ENCODE results near the gene CBLL1. TPM values are rescaled to one million over a fixed set of nuclear protein-coding genes. Genes with fewer than 3 reads are reported as not detected.

CBLL1 gene
- total RNA-seq, 1 donor: 100 TPM

DNA sequence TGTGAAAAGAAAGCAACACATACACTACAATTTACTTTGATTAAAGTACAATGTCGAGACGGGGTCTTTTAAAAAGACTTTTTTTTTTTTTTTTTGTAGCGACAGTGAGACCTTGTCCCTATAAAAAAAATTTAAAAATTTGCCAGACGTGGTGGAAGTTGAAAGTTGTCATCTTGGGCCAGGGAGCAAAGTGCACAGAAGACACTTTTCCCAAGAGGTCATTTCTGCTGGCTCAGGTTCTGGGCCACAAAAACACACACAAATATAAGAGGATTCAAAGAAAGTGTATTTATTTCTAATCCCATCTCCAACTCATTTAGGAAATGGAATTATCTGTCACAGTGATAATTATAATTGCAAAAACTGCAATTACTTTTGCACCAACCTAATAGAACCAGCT is 34.3 kb downstream of the CBLL1 start:
- Histone ChIP-seq H3K4me3 (ENCODE audit: low read length) (no peak overlapping the region), H3K27me3 (ENCODE audit: insufficient read depth, low read length) (no peaks in the 10 kb centered on the region), H3K9me3 (ENCODE audit: low read depth, low read length) (no peaks in the 10 kb centered on the region), H3K4me1 (ENCODE audit: insufficient read depth, low read length) (no peaks in the 10 kb centered on the region)

DNA sequence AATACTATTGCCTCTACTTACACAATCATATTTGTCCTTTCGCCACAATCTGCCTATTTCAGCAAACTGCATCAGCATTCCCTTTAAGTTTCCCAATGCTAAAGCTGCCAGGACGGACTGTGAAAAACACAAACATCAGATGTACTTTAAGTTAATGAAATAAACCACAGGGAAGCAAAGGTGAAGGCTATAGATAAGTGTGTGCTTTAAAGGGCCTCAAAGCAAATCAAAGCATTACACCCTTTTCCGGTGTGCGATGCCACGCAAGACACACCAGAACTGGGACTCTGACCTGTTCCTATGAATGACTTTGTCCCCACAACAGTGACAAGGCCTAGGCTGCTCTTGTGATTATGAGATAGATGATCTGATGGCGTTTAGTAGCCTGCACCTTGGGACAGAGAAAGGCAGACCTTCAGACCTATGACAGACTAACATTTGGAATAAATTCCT is 35.7 kb downstream of the CBLL1 start:
- H3K4me3 ChIP-seq (ENCODE audit: low read length): no peak overlapping the region
- H3K4me1 ChIP-seq (ENCODE audit: insufficient read depth, low read length): no peaks in the 10 kb centered on the region
- H3K27me3 ChIP-seq (ENCODE audit: insufficient read depth, low read length): no peaks in the 10 kb centered on the region
- no peaks in the 10 kb centered on the region for H3K9me3 ChIP-seq (ENCODE audit: low read depth, low read length)

DNA sequence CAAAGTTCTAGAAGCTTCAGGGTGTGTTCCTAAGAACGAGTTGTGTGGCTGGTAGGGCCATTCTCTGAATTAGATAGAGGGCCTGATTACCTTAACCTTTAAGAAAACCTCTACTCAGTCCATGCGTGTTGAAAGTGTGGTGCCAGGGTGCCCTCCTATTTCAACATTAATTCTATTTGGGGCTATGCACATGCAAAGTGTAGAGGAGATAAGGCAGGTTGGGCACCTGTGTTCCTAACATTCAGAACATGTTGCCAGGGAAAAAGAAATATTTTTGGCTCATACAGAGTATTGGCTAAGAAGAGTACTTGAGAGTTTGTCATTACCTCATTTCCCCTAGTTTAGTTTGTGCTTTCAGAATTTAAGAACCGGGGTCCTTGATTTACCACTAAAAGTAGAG is 38.4 kb downstream of the CBLL1 start:
- no peak overlapping the region for H3K4me3 ChIP-seq (ENCODE audit: low read length)

DNA sequence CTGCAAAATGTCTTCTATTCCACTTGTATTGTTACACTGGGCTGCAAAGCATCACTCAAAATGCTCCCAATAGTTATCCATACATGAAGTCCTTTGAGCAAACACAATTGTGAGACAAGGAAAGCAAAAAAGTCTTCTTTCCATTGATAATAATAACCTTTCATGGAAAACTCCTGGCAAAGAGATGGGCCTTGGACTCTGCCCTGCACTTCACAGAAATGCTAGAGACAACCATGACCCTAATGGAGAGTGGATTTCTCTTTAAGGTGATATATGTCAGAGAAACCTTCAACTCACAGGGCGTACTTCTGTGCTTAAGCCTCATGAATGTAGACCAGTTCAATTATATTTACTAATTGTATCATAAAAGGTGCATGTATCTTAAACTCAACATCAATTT is 39.7 kb downstream of the CBLL1 start:
- H3K4me3 ChIP-seq (ENCODE audit: low read length): no peak overlapping the region
- no peaks in the 10 kb centered on the region for H3K27me3 ChIP-seq (ENCODE audit: insufficient read depth, low read length)
- H3K9me3 ChIP-seq (ENCODE audit: low read depth, low read length): no peaks in the 10 kb centered on the region
- H3K4me1 ChIP-seq (ENCODE audit: insufficient read depth, low read length): no peaks in the 10 kb centered on the region

More for the DNA sequence above, 38.4 kb downstream of the CBLL1 start:
- Histone ChIP-seq H3K27me3 (ENCODE audit: insufficient read depth, low read length) (no peaks in the 10 kb centered on the region), H3K4me1 (ENCODE audit: insufficient read depth, low read length) (no peaks in the 10 kb centered on the region), H3K9me3 (ENCODE audit: low read depth, low read length) (no peaks in the 10 kb centered on the region)

DNA sequence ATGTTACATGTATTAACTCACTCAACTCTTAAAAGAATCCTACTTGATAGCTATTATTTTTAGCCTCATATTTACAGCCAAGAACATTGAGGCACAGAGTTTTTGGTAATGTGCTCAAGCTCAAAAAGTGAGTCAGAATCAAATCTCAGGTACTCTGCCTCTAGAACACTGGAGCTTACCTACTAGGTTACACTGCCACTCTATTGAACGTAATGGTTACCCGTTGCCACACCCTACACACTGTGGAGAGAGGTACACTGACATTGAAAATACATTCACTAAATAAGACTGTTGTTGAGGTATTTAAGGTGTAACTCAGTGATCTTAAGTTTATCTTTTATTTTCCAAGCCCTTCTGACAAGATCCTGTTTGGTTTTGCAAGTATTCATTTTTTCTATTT is 41.2 kb downstream of the CBLL1 start:
- no peaks in the 10 kb centered on the region for H3K4me1 ChIP-seq (ENCODE audit: insufficient read depth, low read length)
- no peak overlapping the region for H3K4me3 ChIP-seq (ENCODE audit: low read length)
- no peaks in the 10 kb centered on the region for H3K27me3 ChIP-seq (ENCODE audit: insufficient read depth, low read length)
- H3K9me3 ChIP-seq (ENCODE audit: low read depth, low read length): no peaks in the 10 kb centered on the region

DNA sequence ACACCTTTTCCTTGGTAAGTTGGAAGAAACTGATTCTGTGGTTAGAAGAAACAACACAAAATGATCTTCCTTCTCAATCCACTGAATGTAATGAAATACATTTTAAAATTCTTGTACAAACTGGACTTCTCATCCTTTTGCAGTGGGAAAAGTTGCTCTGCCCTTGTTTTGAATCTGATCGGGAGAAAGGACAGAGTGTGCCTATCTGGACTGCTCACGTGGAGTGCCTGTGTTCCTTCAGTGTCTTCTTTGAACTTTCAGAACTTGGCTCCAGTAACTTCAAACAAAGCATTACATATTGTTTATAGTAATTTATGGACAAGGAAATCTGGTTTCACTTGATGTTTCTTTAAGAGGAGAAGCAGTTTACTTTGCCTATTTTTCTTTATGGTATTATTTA is 42.0 kb downstream of the CBLL1 start:
- no peaks in the 10 kb centered on the region for H3K4me1 ChIP-seq (ENCODE audit: insufficient read depth, low read length)
- no peak overlapping the region for H3K4me3 ChIP-seq (ENCODE audit: low read length)

DNA sequence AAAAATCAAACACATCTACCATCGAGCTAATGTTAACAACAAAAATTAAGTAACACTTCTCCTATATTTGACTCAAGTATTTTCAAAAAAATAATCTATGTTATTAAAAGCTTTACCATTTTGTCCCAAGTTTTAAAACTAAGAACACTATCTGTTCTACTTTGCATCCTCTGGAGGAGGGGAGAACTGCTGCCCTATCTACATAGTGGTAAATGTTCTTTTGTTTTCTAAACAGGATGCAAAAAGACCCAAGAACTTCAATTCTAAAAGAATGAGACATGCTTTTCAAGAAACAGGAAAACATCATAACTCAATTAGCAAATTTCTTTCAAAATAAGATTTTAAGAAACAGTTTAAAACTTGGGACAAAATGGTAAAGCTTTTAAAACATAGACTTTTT is 44.3 kb downstream of the CBLL1 start:
- Histone ChIP-seq H3K4me1 (ENCODE audit: insufficient read depth, low read length) (no peaks in the 10 kb centered on the region), H3K27me3 (ENCODE audit: insufficient read depth, low read length) (peaks cover 4% of the 10 kb centered on the region), H3K4me3 (ENCODE audit: low read length) (no peak overlapping the region), H3K9me3 (ENCODE audit: low read depth, low read length) (no peaks in the 10 kb centered on the region)

More for the DNA sequence above, 42.0 kb downstream of the CBLL1 start:
- no peaks in the 10 kb centered on the region for H3K9me3 ChIP-seq (ENCODE audit: low read depth, low read length)
- H3K27me3 ChIP-seq (ENCODE audit: insufficient read depth, low read length): no peaks in the 10 kb centered on the region

DNA sequence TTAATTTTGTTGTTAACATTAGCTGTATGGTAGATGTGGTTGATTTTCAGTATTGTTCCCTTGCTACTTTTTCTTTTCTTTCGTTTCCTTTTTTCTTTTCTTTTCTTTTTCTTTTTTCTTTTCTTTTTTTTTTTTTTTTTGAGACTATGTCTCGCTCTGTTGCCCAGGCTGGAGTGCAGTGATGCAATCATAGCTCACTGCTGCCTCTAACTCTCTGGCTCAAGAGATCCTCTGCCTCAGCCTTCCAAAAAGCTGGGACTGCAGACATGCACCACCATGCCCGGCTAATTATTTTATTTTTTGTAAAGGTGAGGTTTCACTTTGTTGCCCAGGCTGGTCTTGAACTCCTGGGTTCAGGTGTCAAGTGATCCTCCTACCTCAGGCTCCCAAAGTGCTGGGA is 44.7 kb downstream of the CBLL1 start:
- Histone ChIP-seq H3K9me3 (ENCODE audit: low read depth, low read length) (no peaks in the 10 kb centered on the region), H3K4me3 (ENCODE audit: low read length) (no peak overlapping the region), H3K4me1 (ENCODE audit: insufficient read depth, low read length) (no peaks in the 10 kb centered on the region), H3K27me3 (ENCODE audit: insufficient read depth, low read length) (peaks cover 6% of the 10 kb centered on the region)

DNA sequence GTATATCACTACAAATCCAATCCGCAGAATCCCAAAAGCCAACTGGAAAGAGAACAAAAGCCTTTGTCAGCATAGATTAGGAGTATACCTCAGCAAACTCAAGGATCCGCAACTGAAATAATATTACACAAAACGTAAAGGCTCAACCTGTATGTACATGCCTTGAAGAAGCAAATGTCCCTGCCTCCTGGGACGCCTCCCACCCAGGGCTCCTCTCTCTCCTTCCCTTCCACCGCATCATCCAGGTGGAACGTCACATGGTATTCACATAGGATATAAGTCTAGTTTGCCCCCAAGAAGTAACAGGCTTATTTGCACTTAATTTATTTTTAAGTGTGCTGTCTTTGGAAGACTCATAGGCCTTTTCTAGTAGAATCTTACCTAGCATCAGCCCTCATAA is 45.7 kb downstream of the CBLL1 start:
- peaks cover 6% of the 10 kb centered on the region for H3K27me3 ChIP-seq (ENCODE audit: insufficient read depth, low read length)
- no peak overlapping the region for H3K4me3 ChIP-seq (ENCODE audit: low read length)

DNA sequence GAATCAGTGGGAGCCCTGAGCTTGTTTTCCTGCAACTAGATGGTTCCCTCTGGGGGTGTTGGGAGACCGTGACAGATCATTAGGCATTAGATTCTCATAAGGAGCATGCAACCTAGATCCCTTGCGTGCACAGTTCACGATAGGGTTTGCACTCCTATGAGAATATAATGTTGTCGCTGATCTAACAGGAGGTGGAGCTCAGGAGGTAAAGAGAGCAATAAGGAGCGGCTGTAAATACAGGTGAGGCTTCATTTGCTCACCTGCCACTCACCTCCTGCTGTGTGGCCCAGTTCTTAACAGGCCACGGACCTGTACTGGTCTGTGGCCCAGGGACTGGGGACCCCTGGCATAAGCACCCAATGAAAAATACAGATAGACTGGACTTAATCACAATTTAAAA is 48.4 kb downstream of the CBLL1 start:
- H3K27me3 ChIP-seq (ENCODE audit: insufficient read depth, low read length): peaks cover 6% of the 10 kb centered on the region
- no peaks in the 10 kb centered on the region for H3K9me3 ChIP-seq (ENCODE audit: low read depth, low read length)
- H3K4me1 ChIP-seq (ENCODE audit: insufficient read depth, low read length): no peaks in the 10 kb centered on the region
- H3K4me3 ChIP-seq (ENCODE audit: low read length): no peak overlapping the region

More for the DNA sequence above, 45.7 kb downstream of the CBLL1 start:
- no peaks in the 10 kb centered on the region for H3K4me1 ChIP-seq (ENCODE audit: insufficient read depth, low read length)
- H3K9me3 ChIP-seq (ENCODE audit: low read depth, low read length): no peaks in the 10 kb centered on the region

DNA sequence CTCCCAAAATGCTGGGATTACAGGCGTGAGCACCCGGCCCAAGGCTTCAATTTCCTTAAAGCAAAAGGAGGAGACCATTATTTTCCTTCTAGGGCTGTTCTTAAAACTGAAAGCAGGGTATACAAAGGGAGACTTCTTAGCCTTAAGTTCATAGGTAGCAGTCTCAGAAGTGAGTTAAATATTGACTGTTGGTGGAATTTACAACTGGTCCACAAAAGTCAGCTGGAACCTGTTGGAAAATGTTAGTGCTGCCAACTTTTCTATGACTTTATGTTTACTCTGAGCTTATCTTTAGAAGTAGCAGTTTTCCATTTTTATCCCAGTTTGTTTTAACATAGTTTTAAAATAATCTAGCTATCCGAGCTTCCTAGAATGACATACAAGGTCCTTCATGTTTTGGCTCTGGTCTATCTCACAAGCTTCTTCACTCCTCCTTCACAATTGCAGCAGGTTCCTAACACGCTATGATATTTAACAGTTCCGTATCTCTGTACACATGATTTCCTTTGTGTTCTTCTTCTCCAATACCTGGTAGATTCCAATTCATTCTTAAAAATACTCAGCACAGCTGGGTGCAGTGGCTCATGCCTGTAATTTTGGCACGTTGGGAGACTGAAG is 55.8 kb downstream of the CBLL1 start:
- Histone ChIP-seq H3K4me1 (ENCODE audit: insufficient read depth, low read length) (no peaks in the 10 kb centered on the region), H3K27me3 (ENCODE audit: insufficient read depth, low read length) (no peaks in the 10 kb centered on the region), H3K9me3 (ENCODE audit: low read depth, low read length) (no peaks in the 10 kb centered on the region), H3K4me3 (ENCODE audit: low read length) (no peak overlapping the region)

DNA sequence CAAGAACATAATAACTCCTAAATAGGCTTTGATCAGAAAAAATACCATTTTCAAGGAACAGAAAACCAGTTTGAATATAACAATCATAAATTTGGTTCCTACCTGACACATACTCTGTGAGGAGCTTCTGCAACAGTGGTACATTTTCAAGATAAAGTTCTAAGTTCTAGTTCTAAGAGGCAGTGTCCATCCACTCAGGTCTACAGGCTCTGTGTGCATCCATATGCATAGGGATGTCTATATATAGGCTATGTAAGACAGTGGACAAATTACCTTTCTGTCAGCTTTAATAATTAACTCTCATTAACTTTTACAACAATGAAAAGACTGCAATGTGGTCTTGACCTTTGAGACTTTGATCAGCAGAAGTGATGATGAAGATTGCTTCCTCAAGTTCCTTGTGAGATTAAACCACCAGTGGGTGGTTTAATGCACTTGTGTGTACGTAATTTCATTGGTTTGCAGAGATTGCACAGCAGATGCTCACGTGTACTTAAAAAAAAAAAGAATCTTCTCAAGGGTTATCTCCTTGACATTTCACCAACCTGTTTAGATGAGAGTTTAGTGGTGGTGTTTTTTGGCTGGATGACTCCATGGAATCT is 59.2 kb downstream of the CBLL1 start, which contains the start of gene SLC26A3:
TSS of gene SLC26A3 (minus strand) at position 215 of the 602 bp plus-strand sequence. CDS start 8,714 bp downstream, outside the sequence.
- Histone ChIP-seq H3K27me3 (ENCODE audit: insufficient read depth, low read length) (no peaks in the 10 kb centered on the region), H3K9me3 (ENCODE audit: low read depth, low read length) (no peaks in the 10 kb centered on the region), H3K4me1 (ENCODE audit: insufficient read depth, low read length) (no peaks in the 10 kb centered on the region), H3K4me3 (ENCODE audit: low read length) (no peak within 1 kb of the TSS)

DNA sequence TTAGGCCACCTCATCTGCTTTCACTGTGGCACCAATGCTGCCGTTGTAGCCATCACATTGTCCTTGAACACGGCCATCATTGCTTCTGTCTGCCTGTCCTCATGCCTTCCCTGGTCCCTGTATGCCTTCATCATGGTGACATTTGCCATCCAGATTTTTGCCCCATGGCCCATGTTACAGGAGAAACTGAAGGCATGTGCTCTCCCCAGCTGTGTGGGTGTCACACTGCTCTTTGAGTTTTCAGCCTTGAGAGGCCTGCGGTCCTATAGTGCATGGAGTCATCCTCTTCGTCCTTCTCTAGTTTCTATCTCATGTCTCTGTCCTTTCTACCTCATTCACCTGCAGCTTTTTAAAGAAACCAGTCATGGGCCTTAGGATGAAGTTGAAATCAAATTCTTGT is 65.2 kb downstream of the CBLL1 start:
- Histone ChIP-seq H3K4me1 (ENCODE audit: insufficient read depth, low read length) (no peaks in the 10 kb centered on the region), H3K9me3 (ENCODE audit: low read depth, low read length) (no peaks in the 10 kb centered on the region), H3K27me3 (ENCODE audit: insufficient read depth, low read length) (no peaks in the 10 kb centered on the region), H3K4me3 (ENCODE audit: low read length) (no peak overlapping the region)

DNA sequence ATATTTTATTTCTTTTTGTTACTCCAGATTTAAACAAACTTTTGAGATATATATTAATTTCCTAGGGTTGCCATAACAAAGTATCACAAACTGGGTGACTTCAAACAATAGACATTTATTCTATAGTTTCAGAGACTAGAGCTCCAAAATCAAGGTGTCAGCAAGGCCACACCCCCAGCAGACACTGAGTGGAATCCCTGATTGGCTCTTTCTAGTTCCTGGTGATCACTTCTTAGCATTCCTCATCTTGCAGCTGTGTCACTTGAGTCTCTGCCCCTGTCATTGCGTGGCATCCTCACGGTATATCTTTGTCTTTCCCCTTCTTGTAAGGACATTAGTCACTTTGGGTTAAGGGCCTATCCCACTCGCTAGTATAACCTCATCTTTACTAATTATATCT is 66.7 kb downstream of the CBLL1 start:
- H3K4me1 ChIP-seq (ENCODE audit: insufficient read depth, low read length): no peaks in the 10 kb centered on the region
- no peak overlapping the region for H3K4me3 ChIP-seq (ENCODE audit: low read length)
- H3K9me3 ChIP-seq (ENCODE audit: low read depth, low read length): no peaks in the 10 kb centered on the region
- no peaks in the 10 kb centered on the region for H3K27me3 ChIP-seq (ENCODE audit: insufficient read depth, low read length)

All from mononuclear cell (primary cell).